SK-N-SH treated with all-trans-retinoic acid at 6 μM for 48 hours (cell line): ENCODE data around the gene TMEM106A.
"Not testable (repeated sequence)": the region's sequence is repeated elsewhere in the genome, so short reads cannot be mapped to it uniquely, and the experiment has no call there.

Experiments used
- ATAC-seq: fragments of 200-7000 bp; cut with Tn5 transposase; 3 replicates; pipeline ENCODE4 v1.9.1; 2020; ENCODE audit warnings: mild to moderate bottlenecking, moderate library complexity
- BACH2 ChIP-seq: fragments of 250-450 bp; sonication (Bioruptor Pico); IDR thresholded peaks from 2 replicates; pipeline ENCODE4 v1.9.0; 2021; ENCODE audit warnings: mild to moderate bottlenecking, borderline replicate concordance
- CREB5 ChIP-seq: fragments of 250-450 bp; sonication (Bioruptor Pico); IDR thresholded peaks from 2 replicates; pipeline ENCODE4 v1.5.1; 2020; ENCODE audit warnings: low read depth, mild to moderate bottlenecking, moderate library complexity
- CSDC2 ChIP-seq: fragments of 250-450 bp; sonication (Bioruptor Pico); IDR thresholded peaks from 2 replicates; pipeline ENCODE4 v1.5.0; 2020; ENCODE audit warnings: mild to moderate bottlenecking, moderate library complexity
- CSRNP3 ChIP-seq: fragments of 250-450 bp; sonication (Bioruptor Pico); IDR thresholded peaks from 2 replicates; pipeline ENCODE4 v1.5.1; 2021; ENCODE audit warnings: mild to moderate bottlenecking, moderate library complexity
- ESRRG ChIP-seq: fragments of 250-450 bp; sonication (Bioruptor Pico); IDR thresholded peaks from 2 replicates; pipeline ENCODE4 v1.6.1; 2021; ENCODE audit warnings: mild to moderate bottlenecking
- GLIS3 ChIP-seq: fragments of 250-450 bp; sonication (Bioruptor Pico); IDR thresholded peaks from 2 replicates; pipeline ENCODE4 v1.5.0; 2020; ENCODE audit warnings: mild to moderate bottlenecking, moderate library complexity
- ISL1 ChIP-seq: fragments of 250-450 bp; sonication (Bioruptor Pico); IDR thresholded peaks from 2 replicates; pipeline ENCODE4 v2.1.2; 2022; ENCODE audit warnings: mild to moderate bottlenecking, moderate library complexity
- OSR1 ChIP-seq: fragments of 250-450 bp; sonication (Bioruptor Pico); IDR thresholded peaks from 2 replicates; pipeline ENCODE4 v1.8.0; 2022; ENCODE audit warnings: moderate library complexity, mild to moderate bottlenecking, inconsistent platforms
- PPARA ChIP-seq: fragments of 250-450 bp; sonication (Bioruptor Pico); IDR thresholded peaks from 2 replicates; pipeline ENCODE4 v1.5.0; 2020; ENCODE audit warnings: mild to moderate bottlenecking, borderline replicate concordance
- RARB ChIP-seq: fragments of 250-450 bp; sonication (Bioruptor Pico); IDR thresholded peaks from 2 replicates; pipeline ENCODE4 v1.8.0; 2021; ENCODE audit warnings: mild to moderate bottlenecking, moderate library complexity
- SNAI2 ChIP-seq: fragments of 250-450 bp; sonication (Bioruptor Pico); IDR thresholded peaks from 2 replicates; pipeline ENCODE4 v1.5.0; 2020; ENCODE audit warnings: mild to moderate bottlenecking, moderate library complexity
- TCF4 ChIP-seq: fragments of 250-450 bp; sonication (Bioruptor Pico); IDR thresholded peaks from 2 replicates; pipeline ENCODE4 v1.8.0; 2021; ENCODE audit warnings: mild to moderate bottlenecking, moderate library complexity, borderline replicate concordance
- TOX ChIP-seq: fragments of 250-450 bp; sonication (Bioruptor Pico); IDR thresholded peaks from 2 replicates; pipeline ENCODE4 v1.8.0; 2021; ENCODE audit warnings: mild to moderate bottlenecking, moderate library complexity, borderline replicate concordance
- TSHZ2 ChIP-seq: fragments of 250-450 bp; sonication (Bioruptor Pico); IDR thresholded peaks from 2 replicates; pipeline ENCODE4 v1.5.0; 2020; ENCODE audit warnings: mild to moderate bottlenecking, moderate library complexity
- ZC3H10 ChIP-seq: fragments of 250-450 bp; sonication (Bioruptor Pico); IDR thresholded peaks from 2 replicates; pipeline ENCODE4 v1.5.1; 2021; ENCODE audit warnings: mild to moderate bottlenecking, moderate library complexity
- ZFP3 ChIP-seq: fragments of 250-450 bp; sonication (Bioruptor Pico); IDR thresholded peaks from 2 replicates; pipeline ENCODE4 v1.5.0; 2020; ENCODE audit warnings: mild to moderate bottlenecking, moderate library complexity
- ZNF565 ChIP-seq: fragments of 450-650 bp; formaldehyde crosslinking; conservative IDR thresholded peaks from 2 replicates; pipeline ENCODE4 v1.5.0; 2020; ENCODE audit warnings: low read depth, mild to moderate bottlenecking, moderate library complexity
- ZNF70 ChIP-seq: fragments of 450-650 bp; formaldehyde crosslinking; IDR thresholded peaks from 2 replicates; pipeline ENCODE4 v1.5.0; 2020; ENCODE audit warnings: mild to moderate bottlenecking, moderate library complexity
- ZNF8 ChIP-seq: fragments of 450-650 bp; formaldehyde crosslinking; IDR thresholded peaks from 2 replicates; pipeline ENCODE4 v1.5.0; 2020; ENCODE audit warnings: mild to moderate bottlenecking, moderate library complexity

The TMEM106A gene

GRCh38 chr17:43211480-43212402, at the start of gene TMEM106A:
TMEM106A (plus strand) TSS chr17:43211875; CDS start chr17:43213042, 1,167 bp downstream.
- no peak for ATAC-seq

GRCh38 chr17:43165971-43166370, 45.7 kb upstream of the TMEM106A start:
- ATAC-seq = not testable (repeated sequence)

More at GRCh38 chr17:43211480-43212402, at the start of gene TMEM106A:
- TF ChIP-seq ZNF565 (CRISPR knock-in tag) (no peak), ZNF70 (CRISPR knock-in tag) (no peak)
- TF ChIP-seq, all 23 proteins: peak for 0

GRCh38 chr17:43169561-43170139, 42.0 kb upstream of the TMEM106A start:
- TF ChIP-seq ZC3H10 (CRISPR knock-in tag) (no peak), TSHZ2 (CRISPR knock-in tag) (no peak), ISL1 (CRISPR knock-in tag) (no peak), CSDC2 (CRISPR knock-in tag) (no peak), SNAI2 (CRISPR knock-in tag) (no peak), TOX (no peak), GLIS3 (CRISPR knock-in tag) (no peak), CSRNP3 (CRISPR knock-in tag) (no peak), ZNF565 (CRISPR knock-in tag) (no peak), OSR1 (CRISPR knock-in tag) (no peak), ESRRG (no peak), BACH2 (CRISPR knock-in tag) (no peak), TCF4 (CRISPR knock-in tag) (no peak), PPARA (CRISPR knock-in tag) (no peak)
- TF ChIP-seq, all 23 proteins: peak for 0
- ATAC-seq = peak; percentile 43

GRCh38 chr17:43170140-43170765, 41.4 kb upstream of the TMEM106A start:
- TF ChIP-seq ZNF8 (no peak), CSDC2 (CRISPR knock-in tag) (no peak), ZNF565 (CRISPR knock-in tag) (no peak), ISL1 (CRISPR knock-in tag) (no peak), TOX (no peak), OSR1 (CRISPR knock-in tag) (no peak), ZNF70 (CRISPR knock-in tag) (no peak; the same call in 1 of the 2 replicates), CREB5 (0 out of 2 replicates have a peak, but pooled peaks have one; percentile 11)
- peak; percentile 88 for ATAC-seq

- peak; percentile 85 for ATAC-seq
- TF ChIP-seq OSR1 (CRISPR knock-in tag) (no peak), CSRNP3 (CRISPR knock-in tag) (no peak), RARB (CRISPR knock-in tag) (no peak), TSHZ2 (CRISPR knock-in tag) (no peak), ZFP3 (CRISPR knock-in tag) (0 out of 2 replicates have a peak, but pooled peaks have one; percentile 56)
Measured at GRCh38 chr17:43170766-43171585, 40.7 kb upstream of the TMEM106A start, which contains the start of gene NBR1. NBR1 (plus strand) TSS chr17:43171214; CDS start chr17:43175800, 4,586 bp downstream.
